Thyroid gland (tissue), 4 donors: ENCODE results near the gene DAB1.

ENCODE experiments used
- POLR2A ChIP-seq, 2 donors: fragments of 450-650 bp; IDR thresholded peaks; one replicate each; pipeline ENCODE4 v1.6.1; 2017; ENCODE audit warnings: antibody characterized with exemption in 2 of 2, mild to moderate bottlenecking in 2 of 2, moderate library complexity in 1 of 2
- TF ChIP-seq, protein P1 (sequence below), 6 experiments: fragments of 200-600 bp in 3 of 6; fragments of 450-650 bp in 3 of 6; sonication (generic) in 3 of 6; IDR thresholded peaks; one replicate each; pipeline ENCODE4 v1.5.1; 2016 to 2019; ENCODE audit warnings: antibody characterized with exemption in 6 of 6, mild to moderate bottlenecking in 2 of 6, inconsistent platforms in 1 of 6, moderate library complexity in 1 of 6

DNA sequence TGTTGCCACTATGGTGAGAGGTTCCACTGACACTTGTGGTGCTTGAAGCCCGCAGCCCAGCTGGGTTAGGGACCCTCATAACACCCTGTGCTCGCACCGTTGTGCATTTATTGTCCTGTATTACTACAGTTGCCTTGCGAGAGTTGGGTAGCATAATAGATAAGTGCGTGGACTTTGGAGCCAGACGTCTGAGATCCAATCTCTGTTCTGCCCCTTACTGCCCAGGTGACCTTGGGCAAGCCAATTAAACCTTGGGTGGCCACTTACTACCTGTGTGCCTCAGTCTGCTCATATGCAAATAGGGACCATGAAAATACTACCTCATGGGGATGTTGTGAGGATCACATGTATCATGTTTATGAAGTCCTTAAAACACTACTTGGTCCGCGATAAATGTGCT, 471.4 kb downstream of the DAB1 start:
- TF ChIP-seq, protein P1, sequence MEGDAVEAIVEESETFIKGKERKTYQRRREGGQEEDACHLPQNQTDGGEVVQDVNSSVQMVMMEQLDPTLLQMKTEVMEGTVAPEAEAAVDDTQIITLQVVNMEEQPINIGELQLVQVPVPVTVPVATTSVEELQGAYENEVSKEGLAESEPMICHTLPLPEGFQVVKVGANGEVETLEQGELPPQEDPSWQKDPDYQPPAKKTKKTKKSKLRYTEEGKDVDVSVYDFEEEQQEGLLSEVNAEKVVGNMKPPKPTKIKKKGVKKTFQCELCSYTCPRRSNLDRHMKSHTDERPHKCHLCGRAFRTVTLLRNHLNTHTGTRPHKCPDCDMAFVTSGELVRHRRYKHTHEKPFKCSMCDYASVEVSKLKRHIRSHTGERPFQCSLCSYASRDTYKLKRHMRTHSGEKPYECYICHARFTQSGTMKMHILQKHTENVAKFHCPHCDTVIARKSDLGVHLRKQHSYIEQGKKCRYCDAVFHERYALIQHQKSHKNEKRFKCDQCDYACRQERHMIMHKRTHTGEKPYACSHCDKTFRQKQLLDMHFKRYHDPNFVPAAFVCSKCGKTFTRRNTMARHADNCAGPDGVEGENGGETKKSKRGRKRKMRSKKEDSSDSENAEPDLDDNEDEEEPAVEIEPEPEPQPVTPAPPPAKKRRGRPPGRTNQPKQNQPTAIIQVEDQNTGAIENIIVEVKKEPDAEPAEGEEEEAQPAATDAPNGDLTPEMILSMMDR (IDR thresholded peaks at IDR 0.05), result no peak
- no peak for TF ChIP-seq POLR2A (IDR thresholded peaks at IDR 0.05)
